Panc1 (cell line): ENCODE results near the gene SMIM7. TPM values are rescaled to one million over a fixed set of nuclear protein-coding genes. Genes with fewer than 3 reads are reported as not detected.

ENCODE experiments used
- ATAC-seq: fragments of 200-7000 bp; cut with Tn5 transposase; 2 replicates; pipeline ENCODE4 v1.9.1; 2020; ENCODE audit warnings: mild to moderate bottlenecking, moderate library complexity
- BruUV-seq: library from RNA; stranded (reverse); fragments of 400-500 nt; replicated peaks from 2 replicates; lab custom pipeline; 2021; lab: Mats Ljungman, UMichigan
- CTCF ChIA-PET: fragments of 300-600 bp; sonication (Branson Sonifier 250); formaldehyde crosslinking; loops from one replicate; lab custom pipeline; 2022; ENCODE audit warnings: antibody characterized with exemption; lab: Charles Lee
- POLR2A ChIA-PET: fragments of 300-600 bp; sonication (Branson Sonifier 250); formaldehyde crosslinking; loops from one replicate; lab custom pipeline; 2022; ENCODE audit warnings: antibody characterized with exemption; lab: Charles Lee
- DNase-seq: peaks from one replicate; pipeline ENCODE4 v3.0.0-alpha.2; 2010; ENCODE audit warnings: low read depth, low spot score
- H3K27ac ChIP-seq: 2 replicates; pipeline ENCODE4 v1.5.1; 2011; ENCODE audit warnings: mild to moderate bottlenecking, low read length, inconsistent platforms
- H3K27me3 ChIP-seq: fragments of 200-500 bp; sonication (Bioruptor generic); 2 replicates; pipeline ENCODE4 v1.6.0; 2014; ENCODE audit warnings: low read length, inconsistent platforms; ENCODE audit not compliant: control insufficient read depth, insufficient read depth
- H3K36me3 ChIP-seq: fragments of 200-500 bp; sonication (Bioruptor generic); 2 replicates; pipeline ENCODE4 v1.5.1; 2014; ENCODE audit warnings: inconsistent platforms, mild to moderate bottlenecking, low read length, moderate library complexity; ENCODE audit not compliant: control insufficient read depth, insufficient read depth
- H3K4me1 ChIP-seq: 2 replicates; pipeline ENCODE4 v1.5.1; 2011; ENCODE audit warnings: inconsistent platforms, mild to moderate bottlenecking, low read length, moderate library complexity; ENCODE audit not compliant: control insufficient read depth, insufficient read depth
- H3K4me3 ChIP-seq, 2 experiments: 2 replicates each; pipeline ENCODE4 v1.5.1; 2011 to 2012; ENCODE audit warnings: low read depth in 2 of 2, low read length in 2 of 2, mild to moderate bottlenecking in 2 of 2, inconsistent platforms in 1 of 2, moderate library complexity in 1 of 2
- H3K9me3 ChIP-seq: fragments of 200-500 bp; sonication (Bioruptor generic); 2 replicates; pipeline ENCODE4 v1.5.1; 2014; ENCODE audit warnings: low read depth, mild to moderate bottlenecking, inconsistent platforms, low read length, moderate library complexity; ENCODE audit not compliant: control insufficient read depth, insufficient read depth
- POLR2AphosphoS5 ChIP-seq: IDR thresholded peaks from 2 replicates; pipeline ENCODE4 v1.6.1; 2012; ENCODE audit warnings: mild to moderate bottlenecking, low read depth, low read length, moderate library complexity
- SIN3A ChIP-seq: IDR thresholded peaks from 2 replicates; pipeline ENCODE4 v1.6.1; 2012; ENCODE audit warnings: low read depth, mild to moderate bottlenecking, low read length, moderate library complexity, borderline replicate concordance; ENCODE audit not compliant: insufficient read depth
- TCF7L2 ChIP-seq: IDR thresholded peaks from 2 replicates; pipeline ENCODE4 v1.6.1; 2011; ENCODE audit warnings: mild to moderate bottlenecking, low read depth, low read length, inconsistent platforms
- in situ Hi-C: cut with HindIII; loops from 2 replicates; pipeline ENCODE4 v1.10.0; 2016; ENCODE audit warnings: low sequenced_read_pairs, low pct_unique_long_range_greater_than_20kb
- intact Hi-C: fragments of 100-400 bp; cut with micrococcal nuclease; formaldehyde crosslinking; loops from one replicate; pipeline ENCODE4 v1.10.0; 2022; ENCODE audit not compliant: unreplicated experiment
- total RNA-seq: library from RNA; stranded (reverse); gene quantifications from one replicate; pipeline ENCODE4 v1.2.1, GENCODE V29; 2021; ENCODE audit not compliant: unreplicated experiment
- TF ChIP-seq, protein P1 (sequence below), 2 experiments: IDR thresholded peaks; 2 replicates each; pipeline ENCODE4 v1.6.1; 2011 to 2012; ENCODE audit warnings: low read depth in 2 of 2, control low read depth in 1 of 2, low read length in 1 of 2, mild to moderate bottlenecking in 1 of 2, moderate library complexity in 1 of 2; ENCODE audit not compliant: insufficient read depth in 1 of 2
- TF ChIP-seq, protein P2 (sequence below): fragments of 450-650 bp; IDR thresholded peaks from 2 replicates; pipeline ENCODE4 v1.5.1; 2017; ENCODE audit warnings: mild to moderate bottlenecking

Gene SMIM7
- total RNA-seq, 1 experiment from 2014 or later = 70.7 TPM

DNA sequence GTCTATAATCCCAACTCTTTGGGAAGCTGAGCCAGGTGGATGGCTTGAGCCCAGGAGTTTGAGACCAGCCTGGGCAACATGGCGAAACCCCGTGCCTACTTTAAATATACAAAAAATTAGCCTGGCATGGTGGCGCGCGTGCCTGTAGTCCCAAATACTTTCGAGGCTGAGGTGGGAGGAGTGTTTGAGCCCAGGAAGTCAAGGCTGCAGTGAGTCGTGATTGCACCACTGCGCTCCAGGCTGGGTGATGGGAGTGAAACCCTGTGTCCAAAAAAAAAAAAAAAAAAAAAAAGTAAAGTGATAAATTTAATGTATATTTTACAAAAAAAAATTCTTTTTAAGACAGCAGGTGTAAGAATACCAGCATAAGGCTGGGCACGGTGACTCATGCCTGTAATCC, 18.6 kb upstream of the SMIM7 start:
- no peak overlapping the region for H3K27ac ChIP-seq
- ChIA-PET CTCF (interaction anchor here (0.6 kb wide), 1 partner anchor 36 kb away, joined by 5 read pairs; no protein-coding TSS in a partner anchor), POLR2A (interaction anchor here (0.6 kb wide), 1 partner anchor 130 kb away, joined by 10 read pairs; no protein-coding TSS in a partner anchor)
- H3K4me1 ChIP-seq = no peaks in the 10 kb centered on the region
- H3K36me3 ChIP-seq = no peaks in the 10 kb centered on the region
- intact Hi-C loops = no loop called here
- H3K4me3 ChIP-seq = no peak overlapping the region
- H3K27me3 ChIP-seq = no peaks in the 10 kb centered on the region
- DNase-seq (no peak), ATAC-seq (no peak)
- no TSS peak for BruUV-seq
- TF ChIP-seq TCF7L2 = no peak
- TF ChIP-seq, protein P1, sequence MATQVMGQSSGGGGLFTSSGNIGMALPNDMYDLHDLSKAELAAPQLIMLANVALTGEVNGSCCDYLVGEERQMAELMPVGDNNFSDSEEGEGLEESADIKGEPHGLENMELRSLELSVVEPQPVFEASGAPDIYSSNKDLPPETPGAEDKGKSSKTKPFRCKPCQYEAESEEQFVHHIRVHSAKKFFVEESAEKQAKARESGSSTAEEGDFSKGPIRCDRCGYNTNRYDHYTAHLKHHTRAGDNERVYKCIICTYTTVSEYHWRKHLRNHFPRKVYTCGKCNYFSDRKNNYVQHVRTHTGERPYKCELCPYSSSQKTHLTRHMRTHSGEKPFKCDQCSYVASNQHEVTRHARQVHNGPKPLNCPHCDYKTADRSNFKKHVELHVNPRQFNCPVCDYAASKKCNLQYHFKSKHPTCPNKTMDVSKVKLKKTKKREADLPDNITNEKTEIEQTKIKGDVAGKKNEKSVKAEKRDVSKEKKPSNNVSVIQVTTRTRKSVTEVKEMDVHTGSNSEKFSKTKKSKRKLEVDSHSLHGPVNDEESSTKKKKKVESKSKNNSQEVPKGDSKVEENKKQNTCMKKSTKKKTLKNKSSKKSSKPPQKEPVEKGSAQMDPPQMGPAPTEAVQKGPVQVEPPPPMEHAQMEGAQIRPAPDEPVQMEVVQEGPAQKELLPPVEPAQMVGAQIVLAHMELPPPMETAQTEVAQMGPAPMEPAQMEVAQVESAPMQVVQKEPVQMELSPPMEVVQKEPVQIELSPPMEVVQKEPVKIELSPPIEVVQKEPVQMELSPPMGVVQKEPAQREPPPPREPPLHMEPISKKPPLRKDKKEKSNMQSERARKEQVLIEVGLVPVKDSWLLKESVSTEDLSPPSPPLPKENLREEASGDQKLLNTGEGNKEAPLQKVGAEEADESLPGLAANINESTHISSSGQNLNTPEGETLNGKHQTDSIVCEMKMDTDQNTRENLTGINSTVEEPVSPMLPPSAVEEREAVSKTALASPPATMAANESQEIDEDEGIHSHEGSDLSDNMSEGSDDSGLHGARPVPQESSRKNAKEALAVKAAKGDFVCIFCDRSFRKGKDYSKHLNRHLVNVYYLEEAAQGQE (IDR thresholded peaks at IDR 0.05; ENCODE audit: insufficient read depth in 1 of 2, low read depth in 2 of 2, low read length in 1 of 2) = no peak
- TF ChIP-seq, protein P2, sequence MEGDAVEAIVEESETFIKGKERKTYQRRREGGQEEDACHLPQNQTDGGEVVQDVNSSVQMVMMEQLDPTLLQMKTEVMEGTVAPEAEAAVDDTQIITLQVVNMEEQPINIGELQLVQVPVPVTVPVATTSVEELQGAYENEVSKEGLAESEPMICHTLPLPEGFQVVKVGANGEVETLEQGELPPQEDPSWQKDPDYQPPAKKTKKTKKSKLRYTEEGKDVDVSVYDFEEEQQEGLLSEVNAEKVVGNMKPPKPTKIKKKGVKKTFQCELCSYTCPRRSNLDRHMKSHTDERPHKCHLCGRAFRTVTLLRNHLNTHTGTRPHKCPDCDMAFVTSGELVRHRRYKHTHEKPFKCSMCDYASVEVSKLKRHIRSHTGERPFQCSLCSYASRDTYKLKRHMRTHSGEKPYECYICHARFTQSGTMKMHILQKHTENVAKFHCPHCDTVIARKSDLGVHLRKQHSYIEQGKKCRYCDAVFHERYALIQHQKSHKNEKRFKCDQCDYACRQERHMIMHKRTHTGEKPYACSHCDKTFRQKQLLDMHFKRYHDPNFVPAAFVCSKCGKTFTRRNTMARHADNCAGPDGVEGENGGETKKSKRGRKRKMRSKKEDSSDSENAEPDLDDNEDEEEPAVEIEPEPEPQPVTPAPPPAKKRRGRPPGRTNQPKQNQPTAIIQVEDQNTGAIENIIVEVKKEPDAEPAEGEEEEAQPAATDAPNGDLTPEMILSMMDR = no peak
- TF ChIP-seq SIN3A = no peak
- TF ChIP-seq POLR2AphosphoS5 = no peak
- in situ Hi-C loops = no loop called here
- H3K9me3 ChIP-seq = no peaks in the 10 kb centered on the region

DNA sequence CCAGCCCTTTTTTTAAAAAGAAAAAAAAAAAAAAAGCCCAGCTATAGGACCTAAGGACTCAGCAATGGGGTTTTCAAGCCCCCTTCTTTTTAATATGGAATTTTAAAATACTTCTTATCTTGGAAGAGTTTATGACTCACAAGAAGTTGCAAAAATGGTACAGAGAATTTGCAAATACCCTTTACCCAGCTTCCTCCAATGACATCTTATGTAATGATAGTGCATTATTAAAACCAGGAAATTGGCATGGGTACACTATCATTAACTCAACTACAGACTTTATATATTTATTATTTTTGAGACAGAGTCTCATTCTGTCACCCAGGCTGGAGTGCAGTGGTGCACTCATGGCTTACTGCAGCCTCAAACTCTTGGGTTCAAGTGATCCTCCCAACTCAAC, 17.1 kb upstream of the SMIM7 start:
- ChIA-PET CTCF (interaction anchor here (0.6 kb wide), 1 partner anchor 9 kb away, joined by 4 read pairs; no protein-coding TSS in a partner anchor), POLR2A (interaction anchor here (0.8 kb wide), 1 partner anchor 8 kb away, joined by 14 read pairs; no protein-coding TSS in a partner anchor)
- DNase-seq (no peak), ATAC-seq (no peak)
- TF ChIP-seq SIN3A = no peak
- TF ChIP-seq TCF7L2 = no peak
- TF ChIP-seq POLR2AphosphoS5 = no peak
- TF ChIP-seq, protein P2 = no peak
- TF ChIP-seq, protein P1 (IDR thresholded peaks at IDR 0.05; ENCODE audit: insufficient read depth in 1 of 2, low read depth in 2 of 2, low read length in 1 of 2) = no peak
- intact Hi-C loops (no loop called here), in situ Hi-C loops (no loop called here)
- H3K4me1 ChIP-seq = no peaks in the 10 kb centered on the region
- no peak overlapping the region for H3K4me3 ChIP-seq
- no TSS peak for BruUV-seq
- H3K27me3 ChIP-seq = no peaks in the 10 kb centered on the region
- no peaks in the 10 kb centered on the region for H3K36me3 ChIP-seq
- no peaks in the 10 kb centered on the region for H3K9me3 ChIP-seq
- no peak overlapping the region for H3K27ac ChIP-seq
